Mesangial cell (primary cell): ENCODE results near the gene NUCKS1. TPM values are rescaled to one million over a fixed set of nuclear protein-coding genes. Genes with fewer than 3 reads are reported as not detected.

ENCODE experiments used
- total RNA-seq: library from RNA; depleted of rRNA; stranded (reverse); fragments of >200 nt; gene quantifications from 2 replicates; pipeline ENCODE4 v1.2.3, GENCODE V29; 2015

The NUCKS1 gene
- total RNA-seq: 38.7 and 75.8 TPM in 2 replicates

GRCh38 chr1:205750138-205751035, at the start of gene NUCKS1:
Gene NUCKS1 (minus strand): TSS chr1:205750182. CDS start chr1:205749973, 209 bp downstream.

GRCh38 chr1:205775015-205775716, 25.2 kb upstream of the NUCKS1 start, which contains the start of gene RAB29:
Gene RAB29 (minus strand): TSS chr1:205775482. CDS start chr1:205774956, 526 bp downstream.

GRCh38 chr1:205680073-205680851, 69.7 kb downstream of the NUCKS1 start, which contains the start of gene SLC45A3:
Gene SLC45A3 (minus strand): TSS chr1:205680509. CDS start chr1:205664656, 15,853 bp downstream.

Other genes starting within 250 kb of the NUCKS1 start
- 3.3 and 26.9 TPM in 2 replicates for gene CDK18, start 245.5 kb downstream of the NUCKS1 start, total RNA-seq
- gene ELK4, start 118.2 kb downstream of the NUCKS1 start, total RNA-seq: 8.3 and 10.5 TPM in 2 replicates
- gene SLC45A3, start 69.7 kb downstream of the NUCKS1 start, total RNA-seq: 6.8 and 8.0 TPM in 2 replicates
- 13.5 and 14.6 TPM in 2 replicates for gene RAB29, start 25.3 kb upstream of the NUCKS1 start, total RNA-seq
- 10.8 and 13.2 TPM in 2 replicates for gene SLC41A1, start 63.0 kb upstream of the NUCKS1 start, total RNA-seq
- gene PM20D1, start 100.0 kb upstream of the NUCKS1 start, total RNA-seq: 0.63 and 1.5 TPM in 2 replicates
- not detected in 2 replicates for gene SLC26A9, start 193.3 kb upstream of the NUCKS1 start, total RNA-seq